GM12874 (cell line): ENCODE data around the gene MCF2L2.

Experiments
- CTCF ChIP-seq: IDR thresholded peaks from 2 replicates; pipeline ENCODE4 v1.5.1; 2011; ENCODE audit warnings: low read depth, mild to moderate bottlenecking, control low read depth, low read length, moderate library complexity; ENCODE audit not compliant: insufficient read depth

The MCF2L2 gene

GRCh38 chr3:183211352-183211751 lies 217.1 kb downstream of the MCF2L2 start:
- no peak for TF ChIP-seq CTCF

- TF ChIP-seq CTCF = no peak
Observed at GRCh38 chr3:183210862-183211341, 217.5 kb downstream of the MCF2L2 start.

GRCh38 chr3:183210341-183210740 lies 218.1 kb downstream of the MCF2L2 start:
- no peak for TF ChIP-seq CTCF

GRCh38 chr3:183208800-183209199 lies 219.6 kb downstream of the MCF2L2 start:
- TF ChIP-seq CTCF = no peak

- no peak for TF ChIP-seq CTCF
Observed at GRCh38 chr3:183208260-183208659, 220.2 kb downstream of the MCF2L2 start.

- no peak for TF ChIP-seq CTCF
Observed at GRCh38 chr3:183203670-183204069, 224.7 kb downstream of the MCF2L2 start.

- no peak for TF ChIP-seq CTCF
Observed at GRCh38 chr3:183202004-183202722, 226.3 kb downstream of the MCF2L2 start.
